Measurements from ENCODE around the gene WAPL. TPM values are rescaled to one million over a fixed set of nuclear protein-coding genes. Genes with fewer than 3 reads are reported as not detected.

Gene WAPL
- total and polyA plus RNA-seq, 2 of the 13 experiments (the other 11 are each of a cell fraction or from before 2014, with no cell fraction given) = 13.2 to 43.5 TPM

- no peak for TF ChIP-seq MXD4 (CRISPR knock-in tag; IDR thresholded peaks at IDR 0.05)
- no peak for TF ChIP-seq ZSCAN31 (CRISPR knock-in tag; IDR thresholded peaks at IDR 0.05; ENCODE audit: low read depth)
- TF ChIP-seq, protein P1, sequence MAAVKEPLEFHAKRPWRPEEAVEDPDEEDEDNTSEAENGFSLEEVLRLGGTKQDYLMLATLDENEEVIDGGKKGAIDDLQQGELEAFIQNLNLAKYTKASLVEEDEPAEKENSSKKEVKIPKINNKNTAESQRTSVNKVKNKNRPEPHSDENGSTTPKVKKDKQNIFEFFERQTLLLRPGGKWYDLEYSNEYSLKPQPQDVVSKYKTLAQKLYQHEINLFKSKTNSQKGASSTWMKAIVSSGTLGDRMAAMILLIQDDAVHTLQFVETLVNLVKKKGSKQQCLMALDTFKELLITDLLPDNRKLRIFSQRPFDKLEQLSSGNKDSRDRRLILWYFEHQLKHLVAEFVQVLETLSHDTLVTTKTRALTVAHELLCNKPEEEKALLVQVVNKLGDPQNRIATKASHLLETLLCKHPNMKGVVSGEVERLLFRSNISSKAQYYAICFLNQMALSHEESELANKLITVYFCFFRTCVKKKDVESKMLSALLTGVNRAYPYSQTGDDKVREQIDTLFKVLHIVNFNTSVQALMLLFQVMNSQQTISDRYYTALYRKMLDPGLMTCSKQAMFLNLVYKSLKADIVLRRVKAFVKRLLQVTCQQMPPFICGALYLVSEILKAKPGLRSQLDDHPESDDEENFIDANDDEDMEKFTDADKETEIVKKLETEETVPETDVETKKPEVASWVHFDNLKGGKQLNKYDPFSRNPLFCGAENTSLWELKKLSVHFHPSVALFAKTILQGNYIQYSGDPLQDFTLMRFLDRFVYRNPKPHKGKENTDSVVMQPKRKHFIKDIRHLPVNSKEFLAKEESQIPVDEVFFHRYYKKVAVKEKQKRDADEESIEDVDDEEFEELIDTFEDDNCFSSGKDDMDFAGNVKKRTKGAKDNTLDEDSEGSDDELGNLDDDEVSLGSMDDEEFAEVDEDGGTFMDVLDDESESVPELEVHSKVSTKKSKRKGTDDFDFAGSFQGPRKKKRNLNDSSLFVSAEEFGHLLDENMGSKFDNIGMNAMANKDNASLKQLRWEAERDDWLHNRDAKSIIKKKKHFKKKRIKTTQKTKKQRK (IDR thresholded peaks at IDR 0.05; ENCODE audit: low read length) = no peak
- no peak for TF ChIP-seq CREB1 (IDR thresholded peaks at IDR 0.05)
- no peak for TF ChIP-seq CREB1 (CRISPR knock-in tag; IDR thresholded peaks at IDR 0.05)
- no peak for TF ChIP-seq RFX5 (IDR thresholded peaks at IDR 0.05; ENCODE audit: low read depth, low read length)
- TF ChIP-seq PREB (CRISPR knock-in tag; IDR thresholded peaks at IDR 0.05) = no peak
- TF ChIP-seq ZBTB21 (CRISPR knock-in tag; IDR thresholded peaks at IDR 0.05) = no peak
These were observed 891 bp upstream of the WAPL start (continued) for GRCh38 chr10:86522510-86522855.
